HG02938 (cell line): Measurements from ENCODE around the gene HIRA.

ENCODE experiments used
- ATAC-seq: cut with Tn5 transposase; IDR thresholded peaks from one replicate; pipeline ENCODE4 v1.9.1; 2021; ENCODE audit warnings: mild to moderate bottlenecking, moderate library complexity; ENCODE audit not compliant: unreplicated experiment

HIRA gene

GRCh38 chr22:19358195-19358594, 73.3 kb downstream of the HIRA start:
- ATAC-seq = no peak

GRCh38 chr22:19357270-19358105, 74.0 kb downstream of the HIRA start:
- no peak for ATAC-seq

- ATAC-seq = no peak
Observed at GRCh38 chr22:19356708-19357269, 74.7 kb downstream of the HIRA start.

GRCh38 chr22:19355413-19356157, 75.9 kb downstream of the HIRA start:
- ATAC-seq = no peak

GRCh38 chr22:19354201-19354600, 77.3 kb downstream of the HIRA start:
- ATAC-seq = no peak

- no peak for ATAC-seq
Observed at GRCh38 chr22:19353363-19354131, 78.0 kb downstream of the HIRA start.

- no peak for ATAC-seq
Observed at GRCh38 chr22:19352766-19353165, 78.8 kb downstream of the HIRA start.

- no peak for ATAC-seq
Observed at GRCh38 chr22:19352217-19352616, 79.3 kb downstream of the HIRA start.

- ATAC-seq = no peak
Observed at GRCh38 chr22:19351604-19352003, 79.9 kb downstream of the HIRA start.

- ATAC-seq = no peak
Observed at GRCh38 chr22:19350947-19351346, 80.6 kb downstream of the HIRA start.

GRCh38 chr22:19350476-19350859, 81.1 kb downstream of the HIRA start:
- no peak for ATAC-seq

- ATAC-seq = no peak
Observed at GRCh38 chr22:19349778-19350475, 81.6 kb downstream of the HIRA start.

- no peak for ATAC-seq
Observed at GRCh38 chr22:19346677-19347265, 84.8 kb downstream of the HIRA start.

- ATAC-seq = no peak
Observed at GRCh38 chr22:19344420-19344819, 87.1 kb downstream of the HIRA start.

GRCh38 chr22:19343470-19343869, 88.1 kb downstream of the HIRA start:
- ATAC-seq = no peak

- ATAC-seq = no peak
Observed at GRCh38 chr22:19341500-19341899, 90.0 kb downstream of the HIRA start.

- no peak for ATAC-seq
Observed at GRCh38 chr22:19337137-19337536, 94.4 kb downstream of the HIRA start.

- no peak for ATAC-seq
Observed at GRCh38 chr22:19336133-19337075, 95.1 kb downstream of the HIRA start.

- no peak for ATAC-seq
Observed at GRCh38 chr22:19331975-19332374, 99.6 kb downstream of the HIRA start.
